ENCODE results near the gene MSRB3. TPM values are rescaled to one million over a fixed set of nuclear protein-coding genes. Genes with fewer than 3 reads are reported as not detected.

Gene MSRB3
- total RNA-seq, 4 donors from 2014 or later: 2.7 to 54.6 (median 11.1) TPM

- Histone ChIP-seq H3K27me3 (no peaks in the 10 kb centered on the region), H3K27ac (no peak overlapping the region), H3K9me3 (no peaks in the 10 kb centered on the region), H3K36me3 (no peaks in the 10 kb centered on the region), H3K4me1 (no peaks in the 10 kb centered on the region), H3K4me3 (no peak overlapping the region)
- DNase-seq: no peak
- TF ChIP-seq CTCF (IDR thresholded peaks at IDR 0.05) (no peak), POLR2A (IDR thresholded peaks at IDR 0.05) (no peak)
- intact Hi-C loops (cut with DNase I): no loop called here
These were observed 108.9 kb downstream of the MSRB3 start for GRCh38 chr12:65387396-65387795.

- Histone ChIP-seq H3K4me1 (no peaks in the 10 kb centered on the region), H3K27ac (no peak overlapping the region), H3K27me3 (no peaks in the 10 kb centered on the region), H3K4me3 (no peak overlapping the region), H3K9me3 (peaks cover 0 to 1% (median 0%) of the 10 kb centered on the region in 3 donors), H3K36me3 (no peaks in the 10 kb centered on the region)
- WGBS, 2 donors: 69 to 83% methylated on average over 4 of the region's 4 CpGs
- DNase-seq: no peak
- TF ChIP-seq POLR2A (IDR thresholded peaks at IDR 0.05) (no peak), CTCF (IDR thresholded peaks at IDR 0.05) (no peak)
- intact Hi-C loops (cut with DNase I): no loop called here
These were observed 111.0 kb downstream of the MSRB3 start for GRCh38 chr12:65389436-65389835.

GRCh38 chr12:65391711-65392110 lies 113.2 kb downstream of the MSRB3 start:
- Histone ChIP-seq H3K9me3 (peaks cover 0 to 10% (median 0%) of the 10 kb centered on the region in 3 donors), H3K27me3 (no peaks in the 10 kb centered on the region), H3K4me3 (no peak overlapping the region), H3K36me3 (no peaks in the 10 kb centered on the region), H3K27ac (no peak overlapping the region), H3K4me1 (no peaks in the 10 kb centered on the region)
- WGBS, 2 donors: 84 to 87% methylated on average over 1 of the region's 1 CpG
- TF ChIP-seq CTCF (IDR thresholded peaks at IDR 0.05) (no peak), POLR2A (IDR thresholded peaks at IDR 0.05) (no peak)
- intact Hi-C loops (cut with DNase I): no loop called here
- DNase-seq: no peak

- intact Hi-C loops (cut with DNase I): no loop called here
- Histone ChIP-seq H3K9me3 (peaks cover 0 to 11% (median 0%) of the 10 kb centered on the region in 3 donors), H3K27me3 (no peaks in the 10 kb centered on the region), H3K4me3 (no peak overlapping the region), H3K36me3 (no peaks in the 10 kb centered on the region), H3K27ac (no peak overlapping the region), H3K4me1 (no peaks in the 10 kb centered on the region)
- no peak for DNase-seq
- 64 to 66% methylated on average over 5 of the region's 5 CpGs for WGBS, 2 donors
- TF ChIP-seq POLR2A (IDR thresholded peaks at IDR 0.05) (no peak), CTCF (IDR thresholded peaks at IDR 0.05) (no peak)
These were observed 114.0 kb downstream of the MSRB3 start for GRCh38 chr12:65392491-65392890.

GRCh38 chr12:65403188-65403587 lies 124.7 kb downstream of the MSRB3 start:
- Histone ChIP-seq H3K27me3 (no peaks in the 10 kb centered on the region), H3K9me3 (peaks cover 0 to 11% (median 0%) of the 10 kb centered on the region in 3 donors), H3K27ac (no peak overlapping the region), H3K4me1 (no peaks in the 10 kb centered on the region), H3K4me3 (no peak overlapping the region), H3K36me3 (peaks cover 0 to 4% (median 0%) of the 10 kb centered on the region in 3 donors)
- TF ChIP-seq POLR2A (IDR thresholded peaks at IDR 0.05) (no peak), CTCF (IDR thresholded peaks at IDR 0.05) (no peak)
- no peak for DNase-seq
- intact Hi-C loops (cut with DNase I): no loop called here
- WGBS, 2 donors: no CpG with 5 or more reads among the region's 5 CpGs

Data from esophagus squamous epithelium (tissue), 5 donors.